Measurements from ENCODE around the gene COA7.

DNA sequence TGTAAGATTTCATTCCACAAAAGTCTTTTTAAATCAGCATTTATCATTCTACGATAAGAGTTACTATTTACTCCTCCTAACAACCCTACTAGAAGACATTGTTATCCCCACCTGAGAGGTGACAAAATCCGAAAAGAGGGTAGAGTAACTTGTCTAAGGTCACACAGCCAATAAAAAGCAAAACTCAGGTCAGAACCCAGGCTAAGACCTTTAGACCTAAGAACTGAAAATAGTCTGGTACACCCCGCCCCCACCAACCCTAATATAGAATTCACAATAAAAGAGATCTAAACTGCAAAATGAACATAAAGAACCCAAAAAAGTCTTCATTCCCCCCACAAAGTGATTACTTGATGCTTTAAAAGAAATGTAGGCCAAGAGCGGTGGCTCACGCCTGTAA, 18.6 kb downstream of the COA7 start:
- TF ChIP-seq, protein P1, sequence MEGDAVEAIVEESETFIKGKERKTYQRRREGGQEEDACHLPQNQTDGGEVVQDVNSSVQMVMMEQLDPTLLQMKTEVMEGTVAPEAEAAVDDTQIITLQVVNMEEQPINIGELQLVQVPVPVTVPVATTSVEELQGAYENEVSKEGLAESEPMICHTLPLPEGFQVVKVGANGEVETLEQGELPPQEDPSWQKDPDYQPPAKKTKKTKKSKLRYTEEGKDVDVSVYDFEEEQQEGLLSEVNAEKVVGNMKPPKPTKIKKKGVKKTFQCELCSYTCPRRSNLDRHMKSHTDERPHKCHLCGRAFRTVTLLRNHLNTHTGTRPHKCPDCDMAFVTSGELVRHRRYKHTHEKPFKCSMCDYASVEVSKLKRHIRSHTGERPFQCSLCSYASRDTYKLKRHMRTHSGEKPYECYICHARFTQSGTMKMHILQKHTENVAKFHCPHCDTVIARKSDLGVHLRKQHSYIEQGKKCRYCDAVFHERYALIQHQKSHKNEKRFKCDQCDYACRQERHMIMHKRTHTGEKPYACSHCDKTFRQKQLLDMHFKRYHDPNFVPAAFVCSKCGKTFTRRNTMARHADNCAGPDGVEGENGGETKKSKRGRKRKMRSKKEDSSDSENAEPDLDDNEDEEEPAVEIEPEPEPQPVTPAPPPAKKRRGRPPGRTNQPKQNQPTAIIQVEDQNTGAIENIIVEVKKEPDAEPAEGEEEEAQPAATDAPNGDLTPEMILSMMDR (IDR thresholded peaks at IDR 0.05), result no peak
- TF ChIP-seq EZH2phosphoT487 (IDR thresholded peaks at IDR 0.05) (no peak), EZH2 (IDR thresholded peaks at IDR 0.05) (no peak)

All from neural progenitor cell (in vitro differentiated cells).